ENCODE measurements around the gene KDM2B. TPM values are rescaled to one million over a fixed set of nuclear protein-coding genes. Genes with fewer than 3 reads are reported as not detected.

The KDM2B gene
- polyA plus RNA-seq, 2 donors = 15.7 to 23.5 TPM

GRCh38 chr12:121513464-121514183 lies 67.2 kb downstream of the KDM2B start:
- Histone ChIP-seq H3K27ac (ENCODE audit: low read depth in 2 of 2, low read length in 1 of 2) (no peak overlapping the region), H3K9me3 (ENCODE audit: control insufficient read depth in 2 of 2, insufficient read depth in 1 of 2, low read depth in 1 of 2, low read length in 1 of 2) (no peaks in the 10 kb centered on the region), H3K27me3 (ENCODE audit: control insufficient read depth in 1 of 2, insufficient read depth in 2 of 2, low read length in 2 of 2) (no peaks in the 10 kb centered on the region), H3K4me3 (ENCODE audit: low read depth in 1 of 2, low read length in 2 of 2) (no peak overlapping the region), H3K36me3 (ENCODE audit: control insufficient read depth in 2 of 2, insufficient read depth in 2 of 2, low read length in 1 of 2) (peaks cover 1 to 7% of the 10 kb centered on the region in 2 donors), H3K4me1 (ENCODE audit: control insufficient read depth in 2 of 2, insufficient read depth in 2 of 2, low read length in 1 of 2) (no peaks in the 10 kb centered on the region)
- WGBS, 2 donors = 84 to 85% methylated on average over 17 of the region's 17 CpGs

DNA sequence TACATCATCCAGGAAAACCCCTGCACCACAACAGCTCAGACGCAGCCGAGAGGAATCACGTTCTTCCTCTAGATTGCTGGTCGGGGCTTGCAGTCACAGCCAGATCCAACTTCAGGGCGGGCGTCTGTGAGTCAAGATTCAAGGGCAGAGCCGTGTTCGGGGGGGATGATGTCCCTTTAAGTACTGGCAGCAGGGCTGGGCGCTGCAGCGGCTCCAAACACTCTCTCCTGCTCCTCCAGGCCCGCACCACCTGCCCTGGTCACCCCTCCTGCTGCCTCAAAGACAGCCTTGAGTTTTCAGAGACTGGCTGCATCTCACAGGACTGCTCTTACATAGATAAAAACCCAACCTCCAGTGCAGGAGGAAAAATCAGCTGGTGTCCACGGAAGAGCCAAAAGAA lies 68.3 kb downstream of the KDM2B start:
- Histone ChIP-seq H3K4me3 (ENCODE audit: low read depth in 1 of 2, low read length in 2 of 2) (no peak overlapping the region), H3K27me3 (ENCODE audit: control insufficient read depth in 1 of 2, insufficient read depth in 2 of 2, low read length in 2 of 2) (no peaks in the 10 kb centered on the region), H3K4me1 (ENCODE audit: control insufficient read depth in 2 of 2, insufficient read depth in 2 of 2, low read length in 1 of 2) (no peaks in the 10 kb centered on the region), H3K9me3 (ENCODE audit: control insufficient read depth in 2 of 2, insufficient read depth in 1 of 2, low read depth in 1 of 2, low read length in 1 of 2) (no peaks in the 10 kb centered on the region), H3K27ac (ENCODE audit: low read depth in 2 of 2, low read length in 1 of 2) (no peak overlapping the region), H3K36me3 (ENCODE audit: control insufficient read depth in 2 of 2, insufficient read depth in 2 of 2, low read length in 1 of 2) (peaks cover 4 to 11% of the 10 kb centered on the region in 2 donors)
- WGBS, 2 donors = 67 to 74% methylated on average over 12 of the region's 12 CpGs

GRCh38 chr12:121511916-121512315 lies 68.9 kb downstream of the KDM2B start:
- Histone ChIP-seq H3K9me3 (ENCODE audit: control insufficient read depth in 2 of 2, insufficient read depth in 1 of 2, low read depth in 1 of 2, low read length in 1 of 2) (no peaks in the 10 kb centered on the region), H3K4me1 (ENCODE audit: control insufficient read depth in 2 of 2, insufficient read depth in 2 of 2, low read length in 1 of 2) (no peaks in the 10 kb centered on the region), H3K4me3 (ENCODE audit: low read depth in 1 of 2, low read length in 2 of 2) (no peak overlapping the region), H3K27me3 (ENCODE audit: control insufficient read depth in 1 of 2, insufficient read depth in 2 of 2, low read length in 2 of 2) (no peaks in the 10 kb centered on the region), H3K36me3 (ENCODE audit: control insufficient read depth in 2 of 2, insufficient read depth in 2 of 2, low read length in 1 of 2) (peaks cover 4 to 11% of the 10 kb centered on the region in 2 donors), H3K27ac (ENCODE audit: low read depth in 2 of 2, low read length in 1 of 2) (no peak overlapping the region)
- 87% methylated on average over 12 of the region's 12 CpGs for WGBS, 2 donors

DNA sequence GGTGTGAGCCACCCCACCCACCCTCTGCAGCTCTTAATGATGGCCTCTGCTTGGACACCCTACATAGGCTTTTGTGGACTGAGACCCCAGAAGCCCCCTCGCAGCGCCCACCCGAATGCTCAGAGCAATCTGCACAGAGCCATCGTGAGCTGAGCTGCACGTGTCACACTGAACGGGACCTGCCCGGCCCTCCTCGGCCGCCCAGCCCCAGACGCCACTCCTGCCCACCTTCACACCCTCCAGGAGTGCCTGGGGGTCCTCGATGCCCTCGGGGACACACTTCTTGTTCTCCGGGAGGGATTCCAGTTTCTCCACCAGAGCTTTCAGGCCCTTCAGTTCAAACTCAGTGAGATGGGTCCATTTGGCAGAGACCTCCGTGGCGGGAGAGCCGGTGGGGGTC lies 71.5 kb downstream of the KDM2B start:
- Histone ChIP-seq H3K27ac (ENCODE audit: low read depth in 2 of 2, low read length in 1 of 2) (no peak overlapping the region), H3K36me3 (ENCODE audit: control insufficient read depth in 2 of 2, insufficient read depth in 2 of 2, low read length in 1 of 2) (peaks cover 4 to 9% of the 10 kb centered on the region in 2 donors), H3K9me3 (ENCODE audit: control insufficient read depth in 2 of 2, insufficient read depth in 1 of 2, low read depth in 1 of 2, low read length in 1 of 2) (no peaks in the 10 kb centered on the region), H3K4me1 (ENCODE audit: control insufficient read depth in 2 of 2, insufficient read depth in 2 of 2, low read length in 1 of 2) (no peaks in the 10 kb centered on the region), H3K27me3 (ENCODE audit: control insufficient read depth in 1 of 2, insufficient read depth in 2 of 2, low read length in 2 of 2) (no peaks in the 10 kb centered on the region), H3K4me3 (ENCODE audit: low read depth in 1 of 2, low read length in 2 of 2) (no peak overlapping the region)
- WGBS, 2 donors = 93 to 96% methylated on average over 16 of the region's 16 CpGs

DNA sequence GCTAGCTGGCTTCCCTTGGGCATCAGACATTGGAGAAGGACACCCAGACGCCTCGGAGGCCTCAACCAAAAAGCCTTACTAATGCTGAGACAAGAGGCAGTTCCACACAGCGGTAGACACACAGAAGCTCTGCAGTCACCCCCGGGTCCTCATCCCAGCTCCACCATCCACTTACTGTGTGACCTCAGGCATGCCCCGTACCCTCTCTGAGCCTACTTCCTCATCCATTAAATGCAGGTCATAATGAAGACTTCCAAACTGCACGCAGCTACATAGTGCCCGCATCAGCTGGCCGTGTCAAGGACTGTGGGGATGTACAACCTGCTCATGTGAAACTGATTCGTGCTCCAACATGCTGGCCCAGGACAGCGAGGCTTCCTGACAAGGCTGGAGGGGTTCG lies 72.3 kb downstream of the KDM2B start:
- Histone ChIP-seq H3K4me1 (ENCODE audit: control insufficient read depth in 2 of 2, insufficient read depth in 2 of 2, low read length in 1 of 2) (no peaks in the 10 kb centered on the region), H3K9me3 (ENCODE audit: control insufficient read depth in 2 of 2, insufficient read depth in 1 of 2, low read depth in 1 of 2, low read length in 1 of 2) (no peaks in the 10 kb centered on the region), H3K27ac (ENCODE audit: low read depth in 2 of 2, low read length in 1 of 2) (no peak overlapping the region), H3K4me3 (ENCODE audit: low read depth in 1 of 2, low read length in 2 of 2) (no peak overlapping the region), H3K36me3 (ENCODE audit: control insufficient read depth in 2 of 2, insufficient read depth in 2 of 2, low read length in 1 of 2) (peaks cover 4 to 9% of the 10 kb centered on the region in 2 donors), H3K27me3 (ENCODE audit: control insufficient read depth in 1 of 2, insufficient read depth in 2 of 2, low read length in 2 of 2) (no peaks in the 10 kb centered on the region)
- WGBS, 2 donors = 93% methylated on average over 11 of the region's 11 CpGs

- no peaks in the 10 kb centered on the region for H3K27me3 ChIP-seq (ENCODE audit: control insufficient read depth in 1 of 2, insufficient read depth in 2 of 2, low read length in 2 of 2)
- H3K4me1 ChIP-seq (ENCODE audit: control insufficient read depth in 2 of 2, insufficient read depth in 2 of 2, low read length in 1 of 2) = no peaks in the 10 kb centered on the region
- H3K27ac ChIP-seq (ENCODE audit: low read depth in 2 of 2, low read length in 1 of 2) = no peak overlapping the region
- peaks cover 4 to 11% of the 10 kb centered on the region in 2 donors for H3K36me3 ChIP-seq (ENCODE audit: control insufficient read depth in 2 of 2, insufficient read depth in 2 of 2, low read length in 1 of 2)
- H3K9me3 ChIP-seq (ENCODE audit: control insufficient read depth in 2 of 2, insufficient read depth in 1 of 2, low read depth in 1 of 2, low read length in 1 of 2) = no peaks in the 10 kb centered on the region
- 91 to 95% methylated on average over 3 of the region's 3 CpGs for WGBS, 2 donors
- no peak overlapping the region for H3K4me3 ChIP-seq (ENCODE audit: low read depth in 1 of 2, low read length in 2 of 2)
Measured at GRCh38 chr12:121507984-121508383, 72.8 kb downstream of the KDM2B start.

DNA sequence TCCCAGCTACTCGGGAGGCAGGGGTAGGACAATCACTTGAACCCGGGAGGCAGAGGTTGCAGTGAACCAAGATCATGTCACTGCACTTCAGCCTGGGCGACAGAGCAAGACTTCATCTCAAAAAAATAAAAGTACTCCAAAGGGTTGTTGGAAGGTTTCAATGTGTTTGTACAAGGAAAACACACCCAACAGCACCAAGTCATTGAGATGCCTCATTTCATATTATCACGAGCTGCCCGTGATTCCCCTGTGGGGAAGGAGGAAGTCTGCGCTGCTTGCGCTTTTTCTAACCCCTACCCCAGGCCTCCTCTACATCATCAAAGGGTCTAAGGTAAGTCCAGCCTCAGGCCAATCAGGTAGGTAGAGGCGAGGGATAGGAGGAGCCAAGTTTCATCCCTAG lies 73.6 kb downstream of the KDM2B start:
- H3K4me1 ChIP-seq (ENCODE audit: control insufficient read depth in 2 of 2, insufficient read depth in 2 of 2, low read length in 1 of 2) = no peaks in the 10 kb centered on the region
- peaks cover 4 to 11% of the 10 kb centered on the region in 2 donors for H3K36me3 ChIP-seq (ENCODE audit: control insufficient read depth in 2 of 2, insufficient read depth in 2 of 2, low read length in 1 of 2)
- no peak overlapping the region for H3K27ac ChIP-seq (ENCODE audit: low read depth in 2 of 2, low read length in 1 of 2)
- no peak overlapping the region for H3K4me3 ChIP-seq (ENCODE audit: low read depth in 1 of 2, low read length in 2 of 2)
- H3K27me3 ChIP-seq (ENCODE audit: control insufficient read depth in 1 of 2, insufficient read depth in 2 of 2, low read length in 2 of 2) = no peaks in the 10 kb centered on the region
- H3K9me3 ChIP-seq (ENCODE audit: control insufficient read depth in 2 of 2, insufficient read depth in 1 of 2, low read depth in 1 of 2, low read length in 1 of 2) = no peaks in the 10 kb centered on the region
- WGBS, 2 donors = 89 to 91% methylated on average over 8 of the region's 8 CpGs

- H3K9me3 ChIP-seq (ENCODE audit: control insufficient read depth in 2 of 2, insufficient read depth in 1 of 2, low read depth in 1 of 2, low read length in 1 of 2) = no peaks in the 10 kb centered on the region
- H3K4me3 ChIP-seq (ENCODE audit: low read depth in 1 of 2, low read length in 2 of 2) = no peak overlapping the region
- H3K27me3 ChIP-seq (ENCODE audit: control insufficient read depth in 1 of 2, insufficient read depth in 2 of 2, low read length in 2 of 2) = no peaks in the 10 kb centered on the region
- peaks cover 4 to 11% of the 10 kb centered on the region in 2 donors for H3K36me3 ChIP-seq (ENCODE audit: control insufficient read depth in 2 of 2, insufficient read depth in 2 of 2, low read length in 1 of 2)
- H3K27ac ChIP-seq (ENCODE audit: low read depth in 2 of 2, low read length in 1 of 2) = no peak overlapping the region
- WGBS, 2 donors = 71 to 73% methylated on average over 3 of the region's 3 CpGs
- H3K4me1 ChIP-seq (ENCODE audit: control insufficient read depth in 2 of 2, insufficient read depth in 2 of 2, low read length in 1 of 2) = no peaks in the 10 kb centered on the region
Measured at GRCh38 chr12:121505513-121505912, 75.3 kb downstream of the KDM2B start.

- no peaks in the 10 kb centered on the region for H3K9me3 ChIP-seq (ENCODE audit: control insufficient read depth in 2 of 2, insufficient read depth in 1 of 2, low read depth in 1 of 2, low read length in 1 of 2)
- H3K36me3 ChIP-seq (ENCODE audit: control insufficient read depth in 2 of 2, insufficient read depth in 2 of 2, low read length in 1 of 2) = peaks cover 4 to 7% of the 10 kb centered on the region in 2 donors
- no peaks in the 10 kb centered on the region for H3K27me3 ChIP-seq (ENCODE audit: control insufficient read depth in 1 of 2, insufficient read depth in 2 of 2, low read length in 2 of 2)
- no peak overlapping the region for H3K27ac ChIP-seq (ENCODE audit: low read depth in 2 of 2, low read length in 1 of 2)
- no peaks in the 10 kb centered on the region for H3K4me1 ChIP-seq (ENCODE audit: control insufficient read depth in 2 of 2, insufficient read depth in 2 of 2, low read length in 1 of 2)
- no peak overlapping the region for H3K4me3 ChIP-seq (ENCODE audit: low read depth in 1 of 2, low read length in 2 of 2)
- 95% methylated on average over 13 of the region's 13 CpGs for WGBS, 2 donors
Measured at GRCh38 chr12:121504505-121504904, 76.3 kb downstream of the KDM2B start.

GRCh38 chr12:121503395-121503794 lies 77.4 kb downstream of the KDM2B start:
- H3K27me3 ChIP-seq (ENCODE audit: control insufficient read depth in 1 of 2, insufficient read depth in 2 of 2, low read length in 2 of 2) = no peaks in the 10 kb centered on the region
- H3K4me3 ChIP-seq (ENCODE audit: low read depth in 1 of 2, low read length in 2 of 2) = no peak overlapping the region
- no peaks in the 10 kb centered on the region for H3K4me1 ChIP-seq (ENCODE audit: control insufficient read depth in 2 of 2, insufficient read depth in 2 of 2, low read length in 1 of 2)
- H3K36me3 ChIP-seq (ENCODE audit: control insufficient read depth in 2 of 2, insufficient read depth in 2 of 2, low read length in 1 of 2) = peaks cover under 1 to 4% of the 10 kb centered on the region in 2 donors
- 89 to 100% methylated on average over 1 of the region's 1 CpG for WGBS, 2 donors
- H3K9me3 ChIP-seq (ENCODE audit: control insufficient read depth in 2 of 2, insufficient read depth in 1 of 2, low read depth in 1 of 2, low read length in 1 of 2) = no peaks in the 10 kb centered on the region
- no peak overlapping the region for H3K27ac ChIP-seq (ENCODE audit: low read depth in 2 of 2, low read length in 1 of 2)
